Measurements from ENCODE around the gene NEGR1.

NEGR1 gene

GRCh38 chr1:71835442-71835813, 446.9 kb downstream of the NEGR1 start:
- no peak for DNase-seq

- no peak for DNase-seq
Observed at GRCh38 chr1:71834601-71835441, 447.5 kb downstream of the NEGR1 start.

- DNase-seq, result no peak
Observed at GRCh38 chr1:71831646-71832045, 450.7 kb downstream of the NEGR1 start.

- no peak for DNase-seq
Observed at GRCh38 chr1:71829346-71829745, 453.0 kb downstream of the NEGR1 start.

GRCh38 chr1:71828431-71829012, 453.8 kb downstream of the NEGR1 start:
- no peak for DNase-seq

- DNase-seq, result no peak
Observed at GRCh38 chr1:71823708-71824305, 458.5 kb downstream of the NEGR1 start.

GRCh38 chr1:71817028-71817427, 465.3 kb downstream of the NEGR1 start:
- no peak for DNase-seq

GRCh38 chr1:71809085-71809484, 473.3 kb downstream of the NEGR1 start:
- DNase-seq, result no peak

- DNase-seq, result no peak
Observed at GRCh38 chr1:71804140-71804539, 478.2 kb downstream of the NEGR1 start.

GRCh38 chr1:71796006-71796405, 486.3 kb downstream of the NEGR1 start:
- no peak for DNase-seq

GRCh38 chr1:71792264-71792663, 490.1 kb downstream of the NEGR1 start:
- no peak for DNase-seq

GRCh38 chr1:71788113-71788512, 494.2 kb downstream of the NEGR1 start:
- DNase-seq, result no peak

- DNase-seq, result no peak
Observed at GRCh38 chr1:71787699-71788098, 494.6 kb downstream of the NEGR1 start.

- no peak for DNase-seq
Observed at GRCh38 chr1:71786218-71786617, 496.1 kb downstream of the NEGR1 start.

GRCh38 chr1:71785450-71785849, 496.9 kb downstream of the NEGR1 start:
- no peak for DNase-seq

- DNase-seq, result no peak
Observed at GRCh38 chr1:71785000-71785399, 497.3 kb downstream of the NEGR1 start.

- no peak for DNase-seq
Observed at GRCh38 chr1:71784241-71784640, 498.1 kb downstream of the NEGR1 start.

GRCh38 chr1:71783071-71783470, 499.3 kb downstream of the NEGR1 start:
- DNase-seq, result no peak

GRCh38 chr1:71781450-71781849, 500.9 kb downstream of the NEGR1 start:
- no peak for DNase-seq

- no peak for DNase-seq
Observed at GRCh38 chr1:71780681-71781080, 501.7 kb downstream of the NEGR1 start.

GRCh38 chr1:71778940-71779339, 503.4 kb downstream of the NEGR1 start:
- DNase-seq, result no peak

- no peak for DNase-seq
Observed at GRCh38 chr1:71777094-71777493, 505.2 kb downstream of the NEGR1 start.

- DNase-seq, result no peak
Observed at GRCh38 chr1:71774705-71775104, 507.6 kb downstream of the NEGR1 start.

- DNase-seq, result no peak
Observed at GRCh38 chr1:71770121-71770520, 512.2 kb downstream of the NEGR1 start.

Data from NCI-H1092 (cell line).